Globus pallidus (tissue), 1 donor: ENCODE results near the gene SLC12A4.

Experiments used
- DNase-seq: peaks from one replicate; pipeline ENCODE4 v3.0.0-alpha.2; 2015; ENCODE audit warnings: low spot score

SLC12A4 gene

GRCh38 chr16:67963292-67963661 lies 5.2 kb downstream of the SLC12A4 start:
- no peak for DNase-seq

GRCh38 chr16:67962135-67962534 lies 6.3 kb downstream of the SLC12A4 start:
- no peak for DNase-seq

- DNase-seq: no peak
Observed at GRCh38 chr16:67961551-67961957, 6.9 kb downstream of the SLC12A4 start.

DNA sequence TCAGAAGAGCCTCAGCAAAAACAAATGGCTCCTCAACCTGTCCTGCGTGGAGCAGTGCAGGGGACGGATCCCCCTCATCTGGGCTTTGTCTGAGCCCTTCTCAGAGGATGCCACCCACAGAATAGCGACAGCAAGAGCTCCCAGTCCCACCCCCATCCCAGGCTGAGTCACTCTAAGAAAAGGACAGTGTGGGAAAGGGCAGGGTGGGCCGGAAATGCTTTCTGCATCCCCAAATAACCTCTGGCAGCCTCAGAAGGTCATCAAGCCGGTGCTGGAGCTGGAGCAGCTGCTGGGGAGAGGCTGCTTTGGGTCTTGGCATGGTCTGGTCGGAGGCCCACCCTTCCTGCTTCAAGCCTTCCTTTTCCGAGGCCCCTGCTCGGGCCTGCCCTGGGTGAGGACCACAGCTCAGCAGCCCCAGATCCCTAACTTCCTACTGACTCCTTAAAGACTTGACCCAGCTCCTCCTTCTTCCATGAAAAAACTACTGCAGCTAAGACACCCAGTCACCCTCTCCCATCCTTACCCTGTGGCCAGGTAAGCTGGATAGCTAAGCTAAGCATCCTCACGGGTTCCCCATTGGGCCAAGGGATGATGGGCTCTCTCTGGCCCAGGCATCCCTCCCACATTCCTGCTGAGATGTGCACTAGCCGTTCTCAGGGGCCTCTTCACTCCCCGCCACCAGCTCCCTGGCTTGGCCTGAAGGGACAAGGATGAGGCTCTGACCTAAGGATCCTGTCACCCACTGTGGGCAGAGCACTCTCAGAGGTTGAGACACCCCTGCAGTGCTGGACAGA lies 8.7 kb downstream of the SLC12A4 start:
- DNase-seq: no peak

DNA sequence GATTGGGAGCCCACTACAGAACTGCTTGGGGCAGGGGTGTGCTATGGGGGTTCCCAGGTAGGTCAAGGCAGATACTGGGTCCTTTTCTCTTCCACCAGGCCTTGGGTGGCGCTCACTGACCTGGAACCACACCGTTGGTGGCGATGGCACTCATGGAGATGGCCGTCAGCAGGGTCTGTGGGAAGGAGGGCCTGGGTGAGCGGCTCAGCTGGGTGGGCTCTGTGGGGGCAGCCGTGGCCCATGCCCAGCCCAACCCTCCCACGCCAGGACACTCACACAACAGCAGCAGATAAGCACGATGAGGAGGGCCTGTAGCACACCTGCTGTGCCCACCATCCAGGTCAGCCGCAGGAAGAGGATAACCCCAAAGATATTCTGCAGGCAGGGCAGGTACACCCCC lies 10.8 kb downstream of the SLC12A4 start:
- no peak for DNase-seq

DNA sequence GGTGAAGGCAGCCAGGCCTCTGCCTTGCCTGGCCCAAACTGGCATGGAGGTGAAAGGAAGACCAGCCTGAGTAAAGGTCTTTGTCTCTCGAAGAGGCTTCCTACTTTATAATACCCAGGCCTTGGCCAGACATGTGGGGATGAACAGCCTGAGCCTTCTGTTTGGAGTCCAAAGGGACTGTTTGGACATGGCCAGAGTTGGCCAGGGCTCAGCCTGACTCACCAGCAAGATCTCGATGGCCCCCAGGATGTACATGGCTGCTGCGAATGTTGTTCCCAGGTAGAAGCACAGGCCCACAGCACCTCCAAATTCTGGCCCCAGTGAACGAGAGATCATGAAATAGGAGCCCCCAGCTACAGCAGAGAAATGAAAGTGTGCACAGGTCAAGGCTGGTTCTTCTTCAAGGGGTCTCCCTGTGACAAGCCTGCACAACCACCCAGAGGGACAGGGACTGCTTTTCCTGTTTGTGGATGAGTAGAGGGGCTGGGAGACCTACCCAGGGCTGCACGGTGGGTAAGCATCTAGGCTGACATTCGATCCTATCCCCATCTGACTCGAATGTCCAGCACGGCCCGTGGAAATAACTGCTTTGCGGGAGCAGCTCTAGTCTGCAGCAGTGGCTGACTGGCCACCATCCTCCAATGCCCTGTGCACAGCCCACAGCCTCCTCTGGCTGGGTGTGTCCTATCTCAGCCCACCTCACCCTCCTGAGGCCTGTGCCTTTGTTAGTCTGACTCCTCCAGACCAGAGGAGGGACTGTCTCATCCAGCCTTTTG lies 13.8 kb downstream of the SLC12A4 start:
- no peak for DNase-seq

DNA sequence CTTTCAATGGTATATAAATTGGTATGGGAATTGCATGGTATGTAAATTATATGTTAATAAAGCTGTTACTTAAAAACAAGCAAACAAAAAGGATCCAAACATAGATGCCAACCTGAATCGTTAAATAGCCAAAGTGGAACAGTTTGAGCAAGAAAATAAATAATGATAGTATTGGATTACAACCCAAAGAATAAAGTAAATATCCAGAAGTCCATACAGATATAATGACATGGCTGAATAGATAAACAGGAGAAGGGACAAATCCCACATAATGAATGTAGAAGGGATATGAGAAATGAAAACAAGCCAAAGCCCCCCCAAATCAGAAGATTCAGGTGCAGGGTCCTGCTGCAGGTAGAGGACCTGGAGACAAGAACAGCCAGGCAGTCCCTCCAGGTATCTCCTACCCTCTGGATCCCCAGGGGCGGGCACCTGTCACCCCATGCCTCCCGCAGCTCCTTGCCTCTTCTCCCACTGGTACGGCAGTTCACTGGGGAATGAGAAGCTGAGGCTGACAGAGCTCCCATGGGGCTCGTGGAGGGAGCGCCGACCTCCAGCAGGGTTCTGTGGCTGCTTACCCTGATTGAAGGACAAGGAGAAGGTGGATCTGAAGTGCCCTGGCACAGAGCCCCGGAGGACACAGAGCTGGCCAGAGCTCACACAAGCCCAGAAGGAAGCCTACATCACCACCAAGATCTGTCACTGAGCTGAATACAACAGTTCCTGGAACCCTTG lies 14.6 kb downstream of the SLC12A4 start:
- DNase-seq: no peak

- DNase-seq: peak; percentile 94
Observed at GRCh38 chr16:67951485-67951884, 17.0 kb downstream of the SLC12A4 start.

- no peak for DNase-seq
Observed at GRCh38 chr16:67950335-67950843, 18.0 kb downstream of the SLC12A4 start.

DNA sequence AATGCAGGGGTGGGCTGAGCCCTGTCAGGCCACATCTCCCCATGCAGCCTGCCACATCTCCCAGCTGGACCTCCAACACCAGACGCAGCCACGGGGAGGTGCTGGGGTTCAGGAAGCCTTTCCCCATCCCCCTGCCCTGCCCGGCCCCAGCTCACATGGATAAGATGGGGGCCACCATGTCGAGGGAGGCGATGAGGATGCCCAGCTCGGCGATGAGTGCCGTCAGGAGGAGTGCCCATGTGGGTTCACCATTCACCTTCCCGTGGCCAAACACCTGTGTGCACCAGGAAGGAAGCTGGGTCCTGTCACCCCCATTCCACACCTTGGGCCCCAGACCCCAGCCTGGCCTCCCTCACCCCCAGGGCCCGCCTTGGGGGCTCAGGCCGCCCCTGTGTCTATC lies 18.8 kb downstream of the SLC12A4 start:
- DNase-seq: no peak

DNA sequence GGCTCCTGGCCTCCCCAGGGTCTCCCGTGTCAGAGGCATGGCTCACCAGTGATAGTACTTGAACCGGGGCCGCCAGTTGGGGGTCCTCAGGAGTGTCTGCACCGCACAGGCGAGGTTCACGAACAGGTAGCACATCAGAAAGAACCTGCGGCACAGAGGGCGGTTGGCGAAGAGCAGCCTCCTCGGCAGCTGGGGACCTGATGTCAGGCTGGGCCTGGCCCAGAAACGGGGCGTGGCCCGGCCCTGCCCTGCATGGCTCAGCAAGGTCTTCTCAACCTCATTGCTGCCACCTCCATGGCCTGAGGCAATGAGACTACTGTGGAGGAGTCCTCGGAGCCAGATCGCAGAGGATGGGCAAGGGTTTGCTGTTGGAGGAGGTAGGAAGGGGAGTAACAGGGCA lies 20.4 kb downstream of the SLC12A4 start:
- no peak for DNase-seq

- no peak for DNase-seq
Observed at GRCh38 chr16:67946966-67947558, 21.4 kb downstream of the SLC12A4 start.

- no peak for DNase-seq
Observed at GRCh38 chr16:67946128-67946569, 22.3 kb downstream of the SLC12A4 start.

- DNase-seq: no peak
Observed at GRCh38 chr16:67945392-67945933, 23.0 kb downstream of the SLC12A4 start.

GRCh38 chr16:67944690-67945391 lies 23.6 kb downstream of the SLC12A4 start:
- DNase-seq: no peak

DNA sequence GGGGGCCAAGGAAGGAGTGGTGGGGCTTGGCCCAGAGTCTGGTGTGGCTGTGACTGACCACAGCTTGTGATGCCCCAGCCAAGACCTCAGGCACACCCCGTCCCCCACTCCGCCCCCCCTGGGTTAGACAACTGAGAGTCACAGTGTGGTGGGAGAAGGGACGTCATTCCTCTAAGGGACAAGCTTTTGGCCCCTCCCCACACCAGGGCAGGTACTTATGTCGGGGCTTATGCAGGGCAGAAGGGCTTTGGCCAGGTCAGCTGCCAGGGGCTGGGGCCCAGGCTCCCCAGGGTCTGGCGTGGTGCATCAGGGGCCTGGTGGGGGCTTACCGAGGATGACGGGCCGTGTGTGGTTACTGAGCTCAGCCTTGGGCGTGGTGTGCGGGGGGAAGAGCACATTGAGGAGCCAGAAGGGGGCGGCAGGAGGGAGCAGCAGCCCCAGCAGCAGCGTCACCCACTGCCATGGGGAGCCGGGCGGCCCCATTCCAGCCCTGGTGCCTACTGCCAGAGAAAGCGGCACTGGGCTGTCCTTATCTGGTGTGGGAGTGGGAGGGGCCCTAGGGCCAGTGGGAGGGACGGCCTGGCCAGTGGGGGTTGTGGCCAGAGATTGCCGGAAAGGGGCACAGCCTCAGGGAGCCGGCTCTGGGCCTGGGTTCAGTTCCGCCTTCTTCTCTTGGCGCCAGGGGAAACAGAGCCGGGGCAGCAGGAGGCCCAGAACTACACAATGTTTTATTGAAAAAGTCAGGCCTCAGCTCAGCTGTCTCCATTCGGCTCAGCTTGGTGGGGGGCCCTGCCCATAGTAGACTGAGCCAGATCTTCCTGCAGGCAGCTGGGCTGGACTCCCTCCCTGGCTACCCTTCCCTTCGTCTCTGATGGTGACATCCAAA lies 24.6 kb downstream of the SLC12A4 start, which contains the start of gene LCAT:
Gene LCAT, minus strand, starts transcription at position 502 of the 886 bp plus-strand sequence. Its CDS starts 19 bp downstream, at position 483.
- DNase-seq: peak; percentile 91

- DNase-seq: no peak
Observed at GRCh38 chr16:67943256-67943618, 25.2 kb downstream of the SLC12A4 start.

GRCh38 chr16:67942510-67943255 lies 25.8 kb downstream of the SLC12A4 start:
- DNase-seq: no peak

DNA sequence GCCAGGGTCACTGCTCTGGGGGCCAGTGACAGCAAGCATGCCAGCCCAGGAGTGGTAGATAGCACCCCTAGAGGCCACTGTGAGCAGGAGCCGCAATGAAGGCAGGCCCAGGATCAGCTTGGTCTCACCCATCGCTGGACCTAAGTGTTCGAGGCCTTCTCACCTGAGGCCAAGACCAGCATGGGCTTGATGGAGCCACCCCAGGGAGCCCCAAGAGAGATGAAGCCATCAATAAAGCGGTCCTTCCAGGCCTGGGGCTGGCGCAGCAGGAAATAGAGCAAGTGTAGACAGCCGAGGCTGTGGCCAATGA lies 26.3 kb downstream of the SLC12A4 start:
- no peak for DNase-seq
